D341Med (cell line): Measurements from ENCODE around the gene MLLT1.

Experiments used
- DNase-seq: peaks from one replicate; pipeline ENCODE4 v3.0.0; 2012; ENCODE audit warnings: low spot score

MLLT1 gene

GRCh38 chr19:6221220-6221877, 58.4 kb downstream of the MLLT1 start:
- DNase-seq, result no peak

GRCh38 chr19:6220385-6221191, 59.2 kb downstream of the MLLT1 start:
- DNase-seq, result no peak

- DNase-seq, result no peak
Measured at GRCh38 chr19:6219586-6220290, 60.0 kb downstream of the MLLT1 start.

GRCh38 chr19:6219147-6219525, 60.6 kb downstream of the MLLT1 start:
- no peak for DNase-seq

GRCh38 chr19:6218491-6219146, 61.2 kb downstream of the MLLT1 start:
- DNase-seq, result peak; percentile 93

GRCh38 chr19:6217752-6218334, 61.9 kb downstream of the MLLT1 start:
- no peak for DNase-seq

- DNase-seq, result peak; percentile 70
Measured at GRCh38 chr19:6216996-6217751, 62.6 kb downstream of the MLLT1 start.

GRCh38 chr19:6216236-6216995, 63.4 kb downstream of the MLLT1 start:
- DNase-seq, result no peak

GRCh38 chr19:6215701-6216235, 64.0 kb downstream of the MLLT1 start:
- DNase-seq, result no peak

- no peak for DNase-seq
Measured at GRCh38 chr19:6214881-6215541, 64.8 kb downstream of the MLLT1 start.

GRCh38 chr19:6213696-6214641, 65.8 kb downstream of the MLLT1 start:
- no peak for DNase-seq

GRCh38 chr19:6213266-6213595, 66.5 kb downstream of the MLLT1 start:
- DNase-seq, result no peak

- DNase-seq, result no peak
Measured at GRCh38 chr19:6212403-6213265, 67.1 kb downstream of the MLLT1 start.

GRCh38 chr19:6211632-6212402, 68.0 kb downstream of the MLLT1 start:
- no peak for DNase-seq

- DNase-seq, result no peak
Measured at GRCh38 chr19:6210721-6211600, 68.8 kb downstream of the MLLT1 start.

- DNase-seq, result no peak
Measured at GRCh38 chr19:6210091-6210490, 69.7 kb downstream of the MLLT1 start.
